Epidermal melanocyte (primary cell): ENCODE results near the gene IP6K2.

Experiments used
- DNase-seq: peaks from one replicate; pipeline ENCODE4 v3.0.0; 2011; ENCODE audit warnings: low spot score; ENCODE audit not compliant: insufficient read length

IP6K2 gene

DNA sequence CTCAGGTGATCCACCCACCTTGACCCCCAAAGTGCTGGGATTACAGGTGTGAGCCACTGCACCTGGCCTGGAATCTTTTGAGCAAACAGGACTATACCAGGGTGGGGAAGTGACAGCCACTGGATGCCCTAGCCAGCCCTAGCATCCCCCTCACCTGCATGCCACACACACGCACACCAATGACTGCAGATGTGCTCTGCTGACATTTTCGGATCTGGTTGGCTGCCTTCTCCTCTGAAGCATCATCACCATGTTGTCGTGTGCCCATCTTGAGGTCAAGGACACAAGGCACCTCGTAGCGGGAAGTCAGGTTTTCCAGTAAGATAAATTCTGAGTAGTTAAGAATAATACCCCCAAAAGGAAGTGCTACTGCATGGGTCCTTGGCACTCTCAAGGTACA lies 27.6 kb downstream of the IP6K2 start:
- no peak for DNase-seq

DNA sequence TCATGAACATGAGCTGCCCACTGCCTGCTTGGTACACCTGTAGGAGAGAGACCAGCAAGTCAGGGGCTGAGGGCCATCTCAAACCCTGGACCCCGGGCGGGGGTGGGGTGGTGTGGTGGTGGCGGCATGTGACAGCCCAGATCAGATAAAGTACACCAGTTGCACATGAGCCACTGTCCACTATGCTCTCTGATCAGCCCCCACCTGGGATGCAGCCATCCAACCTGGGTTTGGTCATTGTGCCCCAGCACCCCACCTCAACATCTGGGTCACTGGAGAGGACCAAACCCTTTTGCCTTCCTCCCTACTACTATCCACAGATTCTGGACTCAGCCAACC lies 28.3 kb downstream of the IP6K2 start:
- no peak for DNase-seq

DNA sequence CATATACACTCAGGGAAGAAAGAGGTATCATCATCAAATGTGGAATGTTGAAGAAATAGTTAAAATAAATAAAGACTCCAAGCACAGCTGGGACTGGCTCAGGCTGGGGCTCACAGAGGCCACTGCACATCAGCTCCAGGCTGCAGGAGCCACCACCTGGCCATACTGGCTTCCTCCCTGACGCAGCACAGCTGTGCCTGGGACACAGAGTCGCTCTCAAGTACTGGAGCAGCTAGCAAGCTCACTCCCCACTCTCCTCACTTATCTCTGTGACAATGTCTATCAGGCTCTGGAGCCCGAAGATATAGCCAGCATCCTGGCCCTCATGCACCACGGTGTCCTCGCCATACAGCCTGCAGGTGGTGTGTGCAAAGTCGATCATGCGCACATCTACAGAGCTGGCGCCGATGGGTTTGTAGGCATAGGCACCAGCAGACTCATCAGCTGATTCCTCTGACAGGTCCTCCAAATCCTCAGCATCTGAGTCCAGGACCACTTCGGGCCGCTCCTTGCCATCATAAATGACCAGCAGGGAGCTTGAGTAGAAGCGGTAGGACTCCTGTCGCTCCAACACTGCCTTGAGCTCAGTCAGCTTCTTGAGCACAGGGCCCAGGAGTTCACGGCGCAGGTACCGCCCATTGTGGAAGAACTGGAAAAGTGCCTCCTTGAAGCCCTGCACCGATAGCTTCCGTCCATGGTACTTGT lies 28.8 kb downstream of the IP6K2 start:
- DNase-seq: no peak

DNA sequence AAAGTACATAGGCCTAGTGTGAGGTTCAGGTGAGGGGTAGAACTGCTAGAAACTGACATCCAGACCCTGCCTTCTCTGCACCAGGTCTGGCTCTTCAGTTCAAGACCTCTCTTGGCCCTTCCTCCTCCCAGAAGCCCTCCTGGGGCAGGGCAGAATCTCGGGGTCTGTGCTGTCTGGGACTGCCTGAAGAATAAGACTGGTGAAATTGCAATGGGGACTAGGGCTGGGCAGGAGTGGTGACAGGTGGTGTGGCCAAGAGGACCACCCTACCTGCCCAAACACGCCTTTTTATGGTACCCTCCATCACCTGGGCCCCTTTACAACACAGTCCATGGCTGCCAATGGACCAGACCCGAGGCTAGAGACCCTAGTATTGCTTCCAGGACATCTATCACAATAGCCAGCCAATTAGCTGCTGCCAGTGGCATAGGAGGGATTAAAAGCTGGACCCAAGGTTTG lies 29.8 kb downstream of the IP6K2 start:
- DNase-seq: no peak

DNA sequence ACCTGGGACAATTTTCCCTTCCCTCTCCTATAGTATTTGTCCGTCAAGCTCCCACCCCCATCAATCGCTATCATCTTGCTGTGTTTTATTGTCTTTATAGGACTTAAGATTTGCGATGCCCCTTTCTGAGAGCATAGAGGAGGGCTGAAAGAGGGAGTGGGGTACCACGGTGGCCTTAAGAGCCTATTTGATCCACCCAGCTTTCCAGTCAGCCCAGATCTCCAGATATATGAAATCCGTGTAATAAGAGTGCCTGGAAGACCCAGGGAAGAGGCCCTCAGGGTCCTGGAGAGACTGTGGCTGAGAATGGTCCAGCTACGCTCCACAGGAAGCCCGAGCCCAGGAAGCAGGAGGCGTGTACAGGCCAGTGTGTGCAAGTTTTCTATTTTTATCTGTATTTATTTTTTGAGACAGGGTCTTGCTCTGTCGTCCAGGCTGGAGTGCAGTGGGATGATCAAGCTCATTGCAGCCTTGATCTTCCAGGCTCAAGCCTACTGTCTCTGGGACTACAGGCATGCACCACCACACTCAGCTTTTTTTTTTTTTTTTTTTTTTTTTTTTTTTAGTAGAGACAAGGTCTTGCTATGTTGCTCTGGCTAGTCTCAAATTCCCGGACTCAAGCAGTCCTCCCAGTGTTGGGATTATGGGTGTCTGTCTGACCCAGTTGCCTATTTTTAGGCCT lies 30.3 kb downstream of the IP6K2 start:
- no peak for DNase-seq

DNA sequence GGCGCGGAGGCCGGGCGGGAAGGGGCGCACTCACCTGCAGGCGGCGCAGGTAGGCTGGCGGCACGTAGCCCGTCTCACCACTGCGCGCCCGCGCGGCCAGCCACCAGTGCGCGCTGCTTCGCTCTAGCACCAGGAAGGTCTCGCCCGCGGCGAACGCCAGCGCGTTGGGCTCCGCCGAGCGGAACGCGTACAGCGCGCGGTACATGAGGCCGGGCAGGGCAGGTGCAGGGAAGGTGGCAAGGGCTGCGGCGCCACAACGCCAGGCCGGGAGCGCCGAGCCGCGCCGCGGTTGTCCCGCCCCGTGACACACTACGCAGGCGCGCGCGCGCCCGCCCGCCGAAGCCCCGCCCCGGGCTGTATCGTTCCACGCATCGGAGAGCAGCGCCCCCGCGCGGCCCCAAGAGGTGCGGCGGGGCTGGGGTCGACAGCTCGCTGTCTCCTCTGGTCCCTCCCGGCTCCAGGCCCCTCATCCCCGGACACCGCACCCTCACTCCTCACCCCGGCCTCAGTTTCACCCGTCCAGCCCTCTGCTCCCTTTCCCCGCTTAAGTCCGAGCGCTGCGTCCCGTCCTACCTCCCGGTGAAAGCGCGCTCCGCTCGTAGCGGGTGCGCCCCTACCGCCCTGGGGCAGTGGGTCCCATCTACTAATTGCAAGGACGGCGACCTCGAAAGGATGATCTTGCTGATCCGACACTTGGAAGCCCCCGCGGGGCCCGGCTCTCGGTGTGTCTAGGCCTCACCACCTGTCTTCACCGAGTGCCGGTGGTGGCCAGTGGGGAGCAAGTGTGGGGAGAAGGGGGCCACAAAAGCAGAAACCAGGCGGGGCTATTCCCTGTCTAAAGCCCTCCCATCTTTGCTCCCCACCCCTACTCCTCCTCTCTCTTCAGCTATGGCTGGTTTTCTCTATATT lies 31.2 kb downstream of the IP6K2 start, which contains the start of gene NCKIPSD:
Gene NCKIPSD, minus strand, starts transcription at position 313 of the 909 bp plus-strand sequence. Its CDS starts 108 bp downstream, at position 205.
- DNase-seq: peak; percentile 93

DNA sequence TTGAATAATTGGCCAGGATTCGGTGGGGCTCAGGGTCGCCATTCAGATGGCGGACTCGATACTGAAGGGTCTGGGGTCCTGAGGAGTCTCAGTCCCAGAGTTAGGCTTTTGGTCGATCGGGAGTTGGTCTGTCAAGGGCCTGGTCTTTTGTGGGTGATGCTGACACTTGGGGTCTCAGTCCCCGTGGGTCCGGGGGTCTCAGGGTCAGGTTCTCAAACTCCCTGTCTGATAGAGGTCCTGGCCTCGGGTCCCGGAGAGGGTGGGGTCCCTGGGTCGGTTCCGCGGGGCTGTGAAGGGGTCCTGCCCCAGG lies 31.8 kb downstream of the IP6K2 start:
- DNase-seq: no peak

DNA sequence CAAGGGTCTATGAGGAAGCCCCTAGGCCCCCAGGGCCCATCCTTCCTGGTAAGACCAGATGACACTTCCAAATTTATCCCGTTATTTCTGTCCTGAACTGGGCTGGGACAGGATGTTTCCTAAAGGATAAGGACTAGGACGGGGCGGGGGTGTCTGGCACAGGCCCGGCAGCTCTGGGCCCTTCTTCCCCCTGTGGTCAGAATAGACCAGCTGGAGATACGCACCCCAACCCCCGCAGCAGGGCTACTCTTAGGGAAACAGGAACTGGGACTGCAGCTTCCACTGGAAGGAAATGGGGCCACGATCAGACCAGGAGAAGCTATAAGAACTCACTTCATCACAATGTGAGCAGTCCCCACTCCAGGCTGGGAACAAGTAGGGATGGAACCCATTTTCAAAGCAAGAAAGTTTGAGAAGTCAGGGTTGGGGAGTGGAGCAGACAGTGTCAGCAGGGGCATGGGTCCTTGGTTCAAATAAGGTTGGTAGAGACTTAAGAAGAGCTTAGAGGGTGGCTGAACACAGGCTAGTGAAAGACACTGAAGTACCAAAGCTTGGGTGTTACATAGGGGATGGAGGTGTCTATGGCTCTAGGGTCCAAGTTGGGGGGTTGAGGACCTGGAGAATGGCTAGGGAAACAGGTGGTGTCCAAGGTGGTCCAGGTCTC lies 32.4 kb downstream of the IP6K2 start:
- no peak for DNase-seq

DNA sequence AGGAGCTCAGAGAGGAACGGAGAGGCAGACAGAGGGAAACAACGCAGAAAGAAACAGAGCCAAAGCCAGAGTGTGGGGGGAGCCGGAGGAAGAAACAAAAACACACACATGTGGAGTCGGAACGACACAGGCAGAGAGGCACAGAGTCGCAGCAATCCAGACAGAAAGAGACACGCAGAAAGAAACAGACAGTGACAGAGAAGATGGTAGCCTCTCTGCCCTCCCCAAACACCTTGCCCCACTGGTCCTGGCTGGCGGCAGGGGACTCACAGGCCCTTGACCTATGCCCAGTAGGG lies 33.0 kb downstream of the IP6K2 start:
- DNase-seq: no peak

DNA sequence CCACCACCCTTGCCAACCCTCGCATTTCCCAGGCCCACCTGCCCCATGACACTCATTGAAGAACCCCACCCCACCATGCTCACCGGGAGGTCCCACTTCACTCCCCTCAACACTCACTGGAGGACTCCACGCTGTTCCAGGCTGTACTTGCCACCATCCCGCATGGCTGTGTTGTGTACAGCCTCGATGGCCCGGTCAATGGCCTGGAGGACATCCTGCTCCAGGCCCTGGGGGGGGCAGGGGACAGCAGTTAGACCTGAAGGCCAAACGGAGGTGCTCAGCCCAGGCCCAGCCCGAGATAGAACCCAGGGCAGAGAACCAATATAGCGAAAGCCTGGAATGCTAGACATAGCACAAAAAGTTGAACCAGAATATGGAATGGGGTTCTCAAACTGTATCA lies 34.2 kb downstream of the IP6K2 start:
- DNase-seq: no peak

DNA sequence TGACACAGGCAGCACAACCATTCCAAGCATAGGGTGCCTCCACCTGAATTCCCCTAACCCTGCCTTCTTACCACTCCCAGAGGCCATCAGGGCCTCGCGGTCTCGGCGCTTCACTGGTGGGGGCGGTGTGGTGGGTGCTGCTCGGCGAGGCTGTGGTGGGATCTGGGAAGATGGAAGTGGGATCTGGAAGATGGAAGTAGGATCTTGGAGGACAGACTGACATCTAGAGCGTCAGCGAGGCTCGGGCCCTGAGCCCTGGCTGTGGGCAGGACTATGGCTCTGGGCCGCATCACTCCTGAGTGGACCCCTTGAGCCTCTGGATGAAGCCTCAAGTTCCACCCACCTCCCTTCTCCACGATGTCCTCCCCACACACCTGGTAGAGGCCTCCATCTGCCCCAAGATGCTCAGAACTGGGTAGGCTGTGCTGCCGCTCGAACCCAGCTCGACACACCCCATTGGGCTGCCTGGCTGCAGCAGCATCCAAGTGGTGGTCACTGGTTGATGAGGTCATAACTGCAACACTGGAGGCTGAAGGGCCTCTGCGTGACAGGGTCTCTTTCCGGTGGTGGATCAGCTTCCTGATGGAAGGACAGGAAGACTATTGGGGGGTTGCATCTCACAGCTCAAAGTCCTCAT lies 34.9 kb downstream of the IP6K2 start:
- no peak for DNase-seq

DNA sequence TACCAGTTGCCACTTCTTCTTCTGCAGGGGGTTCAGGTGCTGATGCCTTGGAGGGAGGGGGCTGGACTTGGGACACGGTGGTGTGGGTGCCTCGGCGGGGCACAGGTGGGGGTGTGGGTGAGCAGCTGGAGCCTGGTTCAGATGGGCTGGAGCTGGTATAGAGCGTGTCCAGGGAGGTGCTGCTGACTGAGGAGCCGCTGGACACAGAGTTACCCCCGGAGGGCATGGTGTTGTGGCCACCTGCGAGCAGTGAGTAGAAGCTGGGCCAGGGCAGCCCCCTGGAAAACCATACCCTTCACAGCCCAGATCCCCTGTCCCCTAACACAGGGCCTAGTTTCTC lies 35.5 kb downstream of the IP6K2 start:
- DNase-seq: no peak

DNA sequence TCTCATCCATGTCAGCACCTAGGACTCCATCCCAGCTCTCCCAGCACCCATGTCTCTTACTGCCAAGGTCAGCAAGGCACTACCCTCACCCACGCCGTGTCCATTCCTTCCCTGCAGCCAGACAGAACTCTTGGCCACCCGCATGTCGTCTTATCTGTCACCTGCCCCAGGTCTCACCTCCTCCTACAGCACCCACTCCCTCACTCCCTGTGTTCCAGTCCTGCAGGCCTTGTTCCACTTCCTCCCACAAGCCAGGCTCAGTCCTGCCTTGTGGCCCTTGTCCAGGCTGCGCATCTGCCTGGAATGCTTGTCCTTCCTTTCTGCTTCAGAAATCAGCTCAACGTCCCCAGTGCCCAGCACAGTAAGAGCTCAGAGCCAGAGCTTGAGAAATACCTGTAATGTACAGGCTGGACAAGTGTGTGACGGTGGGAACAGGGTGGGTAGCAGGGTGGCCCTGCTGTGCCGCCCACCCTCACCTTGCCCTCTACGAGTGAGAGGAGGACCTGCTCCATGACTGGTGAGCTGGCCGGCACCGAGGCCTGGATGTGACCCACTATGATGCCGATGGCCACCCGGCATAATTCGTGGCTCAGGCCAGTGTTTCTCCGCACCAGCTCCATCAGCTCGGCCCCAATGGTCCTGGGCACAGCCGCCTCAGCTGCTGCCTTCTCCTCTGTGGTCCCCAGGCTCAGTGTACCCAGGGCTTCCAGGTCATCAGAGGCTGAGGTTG lies 36.0 kb downstream of the IP6K2 start:
- no peak for DNase-seq

DNA sequence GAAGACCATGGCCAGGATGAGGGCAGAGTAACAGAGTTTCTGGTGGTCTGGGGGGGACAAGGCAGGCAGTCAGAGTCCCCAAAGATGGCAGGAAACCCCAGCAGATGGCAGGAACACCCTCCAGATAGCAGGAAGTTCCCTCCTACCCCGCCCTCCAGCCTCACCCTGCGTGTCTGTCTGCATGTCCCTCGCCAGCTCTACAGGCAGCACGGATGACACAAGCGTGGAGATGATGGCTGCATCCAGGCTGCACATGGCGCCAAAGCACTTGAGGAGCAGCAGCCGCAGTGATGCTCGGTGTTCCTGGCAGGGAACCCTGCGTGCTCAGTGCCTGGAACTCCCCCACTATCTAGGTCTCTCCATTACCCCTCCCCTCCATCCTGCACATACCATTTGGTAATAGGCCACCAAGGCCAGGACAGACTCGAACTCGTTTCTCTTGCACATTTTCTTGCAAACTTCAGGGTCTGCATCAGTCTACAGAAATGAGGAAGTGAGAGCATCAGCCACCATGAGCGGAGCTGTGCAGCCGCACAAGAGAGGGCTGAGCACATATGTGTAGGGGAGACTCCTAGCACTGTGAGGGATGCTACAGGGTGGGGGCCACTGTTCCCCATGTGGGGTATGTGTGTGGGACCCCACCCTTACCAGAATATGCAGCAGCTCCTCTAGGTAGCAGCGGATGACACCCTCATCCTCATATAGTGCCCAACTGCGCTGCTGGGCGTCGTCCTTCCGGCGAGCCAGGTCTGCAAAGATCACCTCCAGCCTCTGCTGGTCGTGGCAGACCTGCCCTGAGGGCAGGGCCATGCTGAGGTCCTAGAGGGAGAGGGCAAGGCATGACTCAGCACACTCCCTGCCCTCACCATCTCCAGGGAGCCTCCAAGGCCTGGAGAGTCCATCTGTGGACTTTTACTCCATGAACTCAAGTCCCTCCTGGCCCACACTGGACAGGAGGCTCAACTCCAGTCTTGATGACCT lies 37.3 kb downstream of the IP6K2 start:
- DNase-seq: no peak

DNA sequence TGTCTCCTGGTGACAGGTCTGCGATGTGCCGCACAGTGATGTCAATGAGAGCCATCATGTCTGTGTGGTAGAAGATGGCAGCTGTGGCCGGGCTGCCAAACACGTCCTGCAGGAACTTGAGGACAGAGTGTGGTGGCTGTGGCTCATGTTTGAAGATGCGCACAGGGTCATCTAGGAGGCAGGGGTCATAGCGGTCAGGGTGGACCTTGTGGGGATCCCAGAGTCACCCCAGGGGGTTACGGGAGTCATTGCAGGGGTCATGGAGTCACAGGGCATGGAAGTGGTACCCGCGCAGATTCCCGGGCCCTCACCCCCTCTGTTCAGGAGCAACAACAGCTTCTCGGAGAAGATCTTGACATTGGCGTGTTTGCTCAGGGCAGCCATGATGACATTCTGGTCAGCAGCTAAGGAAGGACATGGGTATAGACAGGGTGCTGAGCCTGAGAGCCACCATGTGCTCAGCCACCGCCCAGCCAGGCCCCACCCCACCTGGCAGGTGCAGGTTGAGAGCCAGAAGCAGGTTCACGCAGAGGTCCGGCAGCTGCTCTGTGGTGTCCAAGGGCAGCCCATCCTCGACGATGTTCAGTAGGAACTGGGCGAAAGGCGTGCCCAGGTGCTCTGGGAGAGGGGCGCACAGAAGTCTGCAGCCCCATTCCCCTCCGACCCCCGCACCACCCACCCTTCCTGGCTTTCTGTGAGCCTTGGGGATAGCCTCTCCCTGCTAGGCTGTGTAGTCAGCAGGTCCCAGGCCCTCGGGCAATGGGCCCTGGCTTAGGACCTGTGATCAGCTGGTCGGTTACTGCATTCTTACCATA lies 38.2 kb downstream of the IP6K2 start:
- DNase-seq: no peak

DNA sequence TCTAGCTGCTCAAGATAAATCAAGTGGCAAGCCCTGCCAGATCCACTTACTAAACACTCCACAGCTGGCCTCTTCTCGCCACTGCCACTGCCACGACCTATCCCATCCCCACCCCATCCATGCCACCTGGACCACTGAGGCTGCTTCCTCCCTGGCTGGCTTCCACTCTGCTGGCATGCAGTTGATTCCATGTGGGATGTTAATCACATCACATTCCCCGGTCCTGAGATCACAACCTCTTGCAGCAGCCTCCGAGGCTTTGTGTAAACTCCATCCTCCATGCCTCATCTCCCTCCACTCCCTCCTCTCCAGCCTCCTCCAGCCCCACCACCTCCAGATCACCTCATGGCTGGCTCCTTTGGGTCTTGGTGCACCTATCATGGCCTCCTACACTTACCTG lies 39.0 kb downstream of the IP6K2 start:
- no peak for DNase-seq

DNA sequence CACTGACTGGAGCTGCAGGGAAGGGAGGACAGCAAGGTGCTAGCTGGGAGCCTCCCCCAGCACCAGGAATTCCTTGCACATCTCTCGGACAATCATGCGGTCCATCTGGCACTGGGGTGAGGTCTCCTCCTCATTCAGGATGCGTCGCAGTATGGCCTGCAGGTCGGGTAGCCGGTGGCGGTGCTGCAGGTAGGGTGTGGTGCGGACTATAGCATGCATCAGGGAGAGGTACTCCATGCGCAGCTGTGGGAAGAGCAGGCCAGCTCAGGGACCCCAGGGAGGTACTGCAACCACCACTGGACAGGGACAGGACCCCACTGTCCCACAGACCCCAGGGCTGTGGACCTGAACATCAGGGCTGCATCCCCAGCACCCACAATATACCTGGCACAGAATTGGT lies 42.5 kb downstream of the IP6K2 start:
- DNase-seq: peak; percentile 4

DNA sequence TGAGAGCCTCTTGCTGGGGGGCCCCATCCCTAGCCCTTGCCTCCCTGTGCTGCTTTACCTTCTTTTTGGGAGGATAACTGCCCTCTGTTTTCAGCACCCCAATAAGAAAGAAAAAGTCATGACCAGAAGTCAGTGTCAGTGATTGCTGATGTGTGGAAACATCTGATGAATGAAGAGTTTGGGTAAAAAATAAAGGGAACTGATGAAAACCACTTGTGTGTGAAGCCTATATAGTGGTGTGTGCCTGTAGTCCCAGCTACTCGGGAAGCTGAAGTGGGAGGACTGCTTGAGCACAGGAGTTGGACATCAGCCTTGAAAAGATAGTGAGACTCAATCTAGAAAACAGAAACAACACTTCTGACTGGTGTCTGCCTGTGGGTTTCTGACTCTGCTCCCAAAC lies 44.5 kb downstream of the IP6K2 start:
- DNase-seq: no peak

DNA sequence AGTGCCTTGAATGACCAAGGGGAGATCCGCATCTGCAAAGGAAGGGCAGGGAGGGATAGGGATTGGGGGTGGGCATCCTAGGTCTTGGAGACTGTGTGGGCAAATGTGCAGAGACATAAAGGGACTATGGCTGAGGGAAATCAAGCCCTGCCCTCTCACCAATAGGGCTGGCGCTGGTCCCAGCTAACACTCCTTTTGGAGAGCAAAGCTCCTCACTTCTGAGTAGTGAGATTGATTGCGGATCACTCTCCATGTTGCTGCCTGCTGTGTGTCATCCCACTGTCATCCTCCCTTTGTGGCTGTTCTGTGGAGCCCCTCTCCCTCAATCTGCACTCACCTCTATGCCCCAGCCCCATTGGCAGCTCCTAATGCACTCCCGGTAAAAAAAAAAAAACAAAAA lies 52.1 kb downstream of the IP6K2 start:
- no peak for DNase-seq
